GM23338 (cell line): ENCODE results near the gene PIEZO2. TPM values are rescaled to one million over a fixed set of nuclear protein-coding genes. Genes with fewer than 3 reads are reported as not detected.
A peak's percentile ranks its signal among the peaks of the same experiment; 100 is the strongest.

Source experiments
- ATAC-seq: fragments of 200-7000 bp; cut with Tn5 transposase; 3 replicates; pipeline ENCODE4 v1.9.1; 2020
- DNase-seq: peaks from one replicate; pipeline ENCODE4 v3.0.0-alpha.2; 2015; ENCODE audit warnings: low spot score
- H2AFZ ChIP-seq: fragments of 200-600 bp; sonication (generic); 2 replicates; pipeline ENCODE4 v1.8.0; 2016; ENCODE audit warnings: antibody characterized with exemption, mild to moderate bottlenecking, moderate library complexity
- H3F3A ChIP-seq: fragments of 200-600 bp; sonication (generic); replicated peaks from 2 replicates; pipeline ENCODE4 v1.8.0; 2017; ENCODE audit warnings: antibody characterized with exemption, mixed run types, low read depth
- H3K27ac ChIP-seq: fragments of 200-600 bp; sonication (generic); 2 replicates; pipeline ENCODE4 v1.6.1; 2016; ENCODE audit warnings: low read depth
- H3K27me3 ChIP-seq: fragments of 200-600 bp; sonication (generic); 2 replicates; pipeline ENCODE4 v1.8.0; 2016; ENCODE audit warnings: mild to moderate bottlenecking, mixed run types, moderate library complexity; ENCODE audit not compliant: insufficient read depth
- H3K36me3 ChIP-seq: fragments of 200-600 bp; sonication (generic); 2 replicates; pipeline ENCODE4 v1.8.0; 2016; ENCODE audit warnings: mild to moderate bottlenecking; ENCODE audit not compliant: insufficient read depth
- H3K4me1 ChIP-seq: fragments of 200-600 bp; sonication (generic); 2 replicates; pipeline ENCODE4 v1.8.0; 2016; ENCODE audit warnings: mild to moderate bottlenecking, moderate library complexity; ENCODE audit not compliant: insufficient read depth
- H3K4me2 ChIP-seq: fragments of 200-600 bp; sonication (generic); 2 replicates; pipeline ENCODE4 v1.7.1; 2017; ENCODE audit warnings: mixed run types
- H3K4me3 ChIP-seq: fragments of 200-600 bp; sonication (generic); 2 replicates; pipeline ENCODE4 v1.6.1; 2016; ENCODE audit warnings: mixed run types
- H3K79me2 ChIP-seq: fragments of 200-600 bp; sonication (generic); replicated peaks from 2 replicates; pipeline ENCODE4 v1.8.0; 2017; ENCODE audit warnings: mild to moderate bottlenecking; ENCODE audit not compliant: insufficient read depth
- H3K9me2 ChIP-seq: fragments of 200-600 bp; sonication (generic); 2 replicates; pipeline ENCODE4 v1.8.0; 2017; ENCODE audit not compliant: insufficient read depth
- H4K20me1 ChIP-seq: fragments of 200-600 bp; sonication (generic); replicated peaks from 2 replicates; pipeline ENCODE4 v1.8.0; 2017; ENCODE audit warnings: mild to moderate bottlenecking; ENCODE audit not compliant: insufficient read depth
- H3K27ac Mint-ChIP-seq: 2 replicates; pipeline ENCODE4 v1.8.0; 2020; ENCODE audit warnings: inconsistent platforms, mild to moderate bottlenecking, moderate library complexity, mixed read lengths
- H3K27me3 Mint-ChIP-seq: 3 replicates; pipeline ENCODE4 v1.8.0; 2022; ENCODE audit warnings: low read depth, mild to moderate bottlenecking, moderate library complexity, mixed read lengths, inconsistent platforms; ENCODE audit not compliant: insufficient read depth, poor library complexity
- H3K36me3 Mint-ChIP-seq: 3 replicates; pipeline ENCODE4 v1.8.0; 2021; ENCODE audit warnings: low read depth, mild to moderate bottlenecking, inconsistent platforms, moderate library complexity, mixed read lengths
- H3K4me1 Mint-ChIP-seq: 3 replicates; pipeline ENCODE4 v1.8.0; 2020; ENCODE audit warnings: mild to moderate bottlenecking, inconsistent platforms, mixed read lengths
- H3K4me3 Mint-ChIP-seq: 3 replicates; pipeline ENCODE4 v1.8.0; 2021; ENCODE audit warnings: moderate library complexity, mild to moderate bottlenecking, inconsistent platforms, mixed read lengths
- H3K9me3 Mint-ChIP-seq: 3 replicates; pipeline ENCODE4 v1.8.0; 2020; ENCODE audit warnings: moderate library complexity, mild to moderate bottlenecking, inconsistent platforms, mixed read lengths
- CREB1 ChIP-seq: fragments of 250-450 bp; sonication (Bioruptor Pico); IDR thresholded peaks from 2 replicates; pipeline ENCODE4 v1.5.0; 2020; ENCODE audit warnings: low read depth, mild to moderate bottlenecking, moderate library complexity
- CTCF ChIP-seq, 2 experiments: fragments of 200-600 bp in 1 of 2; sonication (generic) in 1 of 2; conservative IDR thresholded peaks; 2 replicates each; pipeline versions ENCODE4 v1.5.1 to v1.6.1; 2016 to 2017; ENCODE audit warnings: antibody characterized with exemption in 2 of 2, low read depth in 2 of 2, mild to moderate bottlenecking in 2 of 2, moderate library complexity in 1 of 2
- ETS1 ChIP-seq: IDR thresholded peaks from 2 replicates; pipeline ENCODE4 v1.6.1; 2016; ENCODE audit warnings: antibody characterized with exemption
- EZH2 ChIP-seq: fragments of 200-600 bp; sonication (generic); IDR thresholded peaks from one replicate; pipeline ENCODE4 v1.8.0; 2017; ENCODE audit warnings: antibody characterized with exemption, mild to moderate bottlenecking, low read depth; ENCODE audit not compliant: unreplicated experiment
- EZH2phosphoT487 ChIP-seq: fragments of 200-600 bp; sonication (generic); IDR thresholded peaks from one replicate; pipeline ENCODE4 v1.8.1; 2018; ENCODE audit warnings: antibody characterized with exemption; ENCODE audit not compliant: unreplicated experiment
- JUNB ChIP-seq: IDR thresholded peaks from one replicate; pipeline ENCODE4 v1.6.1; 2016; ENCODE audit warnings: antibody characterized with exemption; ENCODE audit not compliant: unreplicated experiment
- NANOG ChIP-seq: IDR thresholded peaks from 2 replicates; pipeline ENCODE4 v1.6.1; 2016; ENCODE audit warnings: antibody characterized with exemption, borderline replicate concordance
- POLR2AphosphoS5 ChIP-seq: IDR thresholded peaks from 2 replicates; pipeline ENCODE4 v1.6.1; 2016; ENCODE audit warnings: antibody characterized with exemption, low read depth
- REST ChIP-seq: IDR thresholded peaks from one replicate; pipeline ENCODE4 v1.6.1; 2018; ENCODE audit warnings: antibody characterized with exemption; ENCODE audit not compliant: unreplicated experiment
- STAT1 ChIP-seq: IDR thresholded peaks from one replicate; pipeline ENCODE4 v1.6.1; 2016; ENCODE audit warnings: antibody characterized with exemption; ENCODE audit not compliant: unreplicated experiment
- ZNF114 ChIP-seq: fragments of 250-450 bp; sonication (Bioruptor Pico); IDR thresholded peaks from 2 replicates; pipeline ENCODE4 v1.5.0; 2020; ENCODE audit warnings: mild to moderate bottlenecking, moderate library complexity
- ZNF331 ChIP-seq: fragments of 250-450 bp; sonication (Bioruptor Pico); IDR thresholded peaks from 2 replicates; pipeline ENCODE4 v1.5.0; 2020; ENCODE audit warnings: low read depth, mild to moderate bottlenecking, moderate library complexity
- ZNF462 ChIP-seq: fragments of 250-450 bp; sonication (Bioruptor Pico); IDR thresholded peaks from 2 replicates; pipeline ENCODE4 v1.5.0; 2020; ENCODE audit warnings: mild to moderate bottlenecking, moderate library complexity
- polyA plus RNA-seq: library from polyadenylated mRNA; unstranded; fragments of >200 nt; fragmentation: Nextera tagmentation; extraction: Ambion mirVana; gene quantifications from 2 replicates; pipeline ENCODE4 v1.2.1, GENCODE V29; 2016
- total RNA-seq: library from RNA; depleted of rRNA; stranded (reverse); fragments of >200 nt; shearing (Covaris generic); gene quantifications from 2 replicates; pipeline ENCODE4 v1.2.3, GENCODE V29; 2014

PIEZO2 gene
- total and polyA plus RNA-seq, 2 experiments from 2014 or later, result 4.8 to 8.2 TPM

- peak overlapping the region; percentile 69; the same call in 1 of the 2 replicates for H3K27ac Mint-ChIP-seq
- H3K4me1 Mint-ChIP-seq, result peaks cover 19% of the 10 kb centered on the region
- H3K27ac ChIP-seq, result no peak overlapping the region
Measured at GRCh38 chr18:11005528-11005927, 143.8 kb downstream of the PIEZO2 start.

More at GRCh38 chr18:11005528-11005927, 143.8 kb downstream of the PIEZO2 start:
- DNase-seq, result no peak
- Histone ChIP-seq H3F3A (no peaks in the 10 kb centered on the region), H3K79me2 (no peaks in the 10 kb centered on the region), H3K4me1 (peaks cover 5% of the 10 kb centered on the region; the same call in 1 of the 2 replicates), H3K9me2 (no peaks in the 10 kb centered on the region), H3K4me3 (no peak overlapping the region), H3K36me3 (no peaks in the 10 kb centered on the region), H3K27me3 (no peaks in the 10 kb centered on the region), H4K20me1 (no peaks in the 10 kb centered on the region), H2AFZ (no peak overlapping the region), H3K4me2 (no peak overlapping the region)
- 0 out of 3 replicates have a peak, but pooled peaks cover 4% of the 10 kb centered on the region for H3K36me3 Mint-ChIP-seq
- TF ChIP-seq ZNF331 (no peak), JUNB (no peak), REST (no peak), EZH2phosphoT487 (no peak), ZNF114 (CRISPR knock-in tag) (no peak), CTCF (conservative IDR thresholded peaks at IDR 0.05; ENCODE audit: low read depth in 2 of 2) (no peak), NANOG (no peak), EZH2 (no peak), ETS1 (no peak), STAT1 (no peak), ZNF462 (CRISPR knock-in tag) (no peak), POLR2AphosphoS5 (no peak), CREB1 (CRISPR knock-in tag) (no peak)
- no peak overlapping the region for H3K4me3 Mint-ChIP-seq
- H3K27me3 Mint-ChIP-seq, result peaks cover 2% of the 10 kb centered on the region
- peak; percentile 54 for ATAC-seq
- no peaks in the 10 kb centered on the region for H3K9me3 Mint-ChIP-seq
